ENCODE data around the gene TSPAN13.
A peak's percentile ranks its signal among the peaks of the same experiment; 100 is the strongest.
"Not testable (repeated sequence)": the region's sequence is repeated elsewhere in the genome, so short reads cannot be mapped to it uniquely, and the experiment has no call there.

The TSPAN13 gene

DNA sequence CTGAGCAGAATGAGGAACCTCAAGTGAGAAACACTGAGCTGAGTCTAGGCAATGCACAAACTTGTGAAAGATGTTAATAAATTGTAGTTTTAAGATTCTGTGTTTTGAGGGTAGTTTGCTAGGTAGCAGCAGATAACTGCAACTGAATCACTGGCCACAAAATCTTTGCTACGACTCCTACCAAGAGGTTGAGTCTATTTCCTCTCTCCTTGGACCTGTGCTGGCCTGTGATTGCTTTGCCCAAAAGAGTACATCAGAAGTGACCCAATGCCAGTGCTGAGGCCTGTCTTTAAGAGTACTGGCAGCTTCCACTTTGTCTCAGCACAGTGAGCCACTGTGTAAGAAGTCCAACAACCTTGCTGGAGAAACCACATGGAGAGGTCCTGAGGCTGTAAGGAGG lies 11.9 kb upstream of the TSPAN13 start:
- DNase-seq (ENCODE audit: low spot score) = no peak

DNA sequence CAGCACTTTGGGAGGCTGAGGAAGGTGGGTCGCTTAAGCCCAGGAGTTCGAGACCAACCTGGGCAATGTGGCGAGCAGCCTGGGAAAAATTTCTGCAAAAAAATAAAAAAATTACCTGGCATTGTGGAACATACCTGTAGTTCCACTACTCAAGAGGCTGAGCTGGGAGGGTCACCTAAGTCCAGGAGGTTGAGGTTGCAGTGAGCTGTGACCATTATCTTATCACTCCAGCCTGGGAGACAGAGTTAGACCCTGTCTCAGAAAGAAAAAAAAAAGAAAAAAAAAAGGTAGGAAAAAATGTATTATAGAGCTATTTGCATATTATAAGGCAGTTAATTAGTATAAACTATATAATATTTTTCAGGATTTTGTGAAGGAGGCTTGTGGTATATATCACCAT lies 11.0 kb upstream of the TSPAN13 start:
- no peak for DNase-seq (ENCODE audit: low spot score)

DNA sequence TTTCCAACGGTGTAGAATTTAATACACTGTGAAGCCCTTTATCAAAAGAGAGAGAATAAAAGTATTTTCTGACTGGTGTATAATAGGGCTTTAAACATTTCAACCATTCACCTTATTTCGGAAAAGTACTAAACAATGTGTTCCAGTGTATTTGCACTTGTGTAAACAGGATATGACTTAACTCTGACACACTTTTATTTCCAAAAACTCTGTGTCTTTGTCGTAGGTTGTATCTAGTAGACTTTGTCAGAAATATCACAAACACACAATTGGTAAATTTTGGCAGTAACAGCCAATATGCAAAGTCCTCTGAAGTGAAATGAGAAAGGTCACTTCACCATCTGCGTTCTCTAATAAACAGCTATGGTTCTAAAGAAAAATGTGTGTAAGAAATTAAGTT lies 10.3 kb upstream of the TSPAN13 start:
- DNase-seq (ENCODE audit: low spot score) = no peak

DNA sequence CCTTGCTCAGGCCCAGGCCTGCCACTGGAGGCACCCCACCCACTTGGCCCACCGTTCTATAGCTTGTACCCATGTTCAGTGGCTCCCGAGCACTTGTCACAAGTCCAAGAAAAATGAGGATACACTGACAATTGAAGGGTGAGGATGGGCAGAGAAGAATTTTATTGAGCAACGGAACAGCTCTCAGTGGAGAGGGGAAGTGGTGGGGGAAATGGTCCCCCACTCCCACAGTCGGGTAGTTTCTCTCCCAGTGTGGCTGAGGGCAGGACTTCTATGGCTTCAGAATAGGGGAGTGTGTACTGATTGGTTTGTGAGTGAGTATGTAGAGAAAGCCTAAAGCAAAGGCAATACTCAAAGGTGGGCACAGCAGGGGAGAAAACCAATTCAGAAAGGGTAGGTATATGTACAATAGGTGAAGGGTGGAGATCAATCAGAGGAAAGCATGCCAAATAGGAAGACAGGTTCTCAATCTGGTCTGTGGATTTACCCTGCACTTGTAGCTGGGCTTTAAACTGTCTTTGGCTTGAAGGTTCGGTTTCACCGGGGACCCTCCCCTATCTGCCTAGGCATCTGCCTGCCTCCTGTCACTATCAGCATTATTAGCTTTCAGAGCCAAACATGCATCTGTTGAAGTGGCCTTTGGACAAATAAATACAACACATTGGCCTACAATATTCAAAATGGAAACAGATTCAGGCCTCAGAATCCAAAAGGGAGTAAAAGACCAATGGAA lies 8.9 kb upstream of the TSPAN13 start:
- no peak for DNase-seq (ENCODE audit: low spot score)

DNA sequence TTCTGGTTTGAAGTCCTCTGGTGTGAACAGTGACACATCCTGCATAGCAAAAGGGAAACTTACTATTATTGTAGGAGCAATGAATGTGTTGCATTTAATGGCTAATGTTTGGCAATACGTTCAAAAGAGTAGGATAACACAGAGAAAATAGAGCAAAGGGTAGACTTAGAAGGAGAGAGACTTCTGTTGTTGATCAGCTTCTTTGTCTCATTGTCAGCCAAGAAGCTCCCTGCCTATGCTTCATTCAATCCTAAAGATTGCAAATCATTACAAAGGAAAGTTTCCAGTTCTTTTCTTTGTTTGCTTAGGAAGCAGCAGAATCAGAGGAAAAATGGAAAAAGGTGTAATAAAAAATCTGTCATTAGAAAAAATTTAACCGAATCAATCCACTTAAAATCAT lies 7.9 kb upstream of the TSPAN13 start:
- DNase-seq (ENCODE audit: low spot score) = no peak

DNA sequence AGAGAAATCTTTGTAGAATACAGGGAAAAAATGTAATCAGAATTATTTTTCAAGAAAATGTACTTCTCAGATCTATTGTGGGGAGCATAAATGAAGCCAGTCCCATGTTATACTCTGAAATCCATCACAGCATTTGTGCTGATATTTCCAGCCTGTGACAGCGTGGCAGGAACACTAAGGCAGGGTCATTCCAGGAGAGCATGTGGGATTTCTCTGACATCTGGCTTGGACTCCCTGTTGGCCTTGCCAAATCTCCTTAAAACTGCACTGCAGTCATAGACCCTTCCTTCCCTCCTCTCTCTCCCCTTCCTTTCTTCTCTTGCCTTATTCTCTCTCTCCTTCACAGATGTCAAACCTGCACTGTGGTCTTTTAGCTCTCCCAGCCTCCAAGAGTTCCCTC lies 6.5 kb upstream of the TSPAN13 start:
- no peak for DNase-seq (ENCODE audit: low spot score)

DNA sequence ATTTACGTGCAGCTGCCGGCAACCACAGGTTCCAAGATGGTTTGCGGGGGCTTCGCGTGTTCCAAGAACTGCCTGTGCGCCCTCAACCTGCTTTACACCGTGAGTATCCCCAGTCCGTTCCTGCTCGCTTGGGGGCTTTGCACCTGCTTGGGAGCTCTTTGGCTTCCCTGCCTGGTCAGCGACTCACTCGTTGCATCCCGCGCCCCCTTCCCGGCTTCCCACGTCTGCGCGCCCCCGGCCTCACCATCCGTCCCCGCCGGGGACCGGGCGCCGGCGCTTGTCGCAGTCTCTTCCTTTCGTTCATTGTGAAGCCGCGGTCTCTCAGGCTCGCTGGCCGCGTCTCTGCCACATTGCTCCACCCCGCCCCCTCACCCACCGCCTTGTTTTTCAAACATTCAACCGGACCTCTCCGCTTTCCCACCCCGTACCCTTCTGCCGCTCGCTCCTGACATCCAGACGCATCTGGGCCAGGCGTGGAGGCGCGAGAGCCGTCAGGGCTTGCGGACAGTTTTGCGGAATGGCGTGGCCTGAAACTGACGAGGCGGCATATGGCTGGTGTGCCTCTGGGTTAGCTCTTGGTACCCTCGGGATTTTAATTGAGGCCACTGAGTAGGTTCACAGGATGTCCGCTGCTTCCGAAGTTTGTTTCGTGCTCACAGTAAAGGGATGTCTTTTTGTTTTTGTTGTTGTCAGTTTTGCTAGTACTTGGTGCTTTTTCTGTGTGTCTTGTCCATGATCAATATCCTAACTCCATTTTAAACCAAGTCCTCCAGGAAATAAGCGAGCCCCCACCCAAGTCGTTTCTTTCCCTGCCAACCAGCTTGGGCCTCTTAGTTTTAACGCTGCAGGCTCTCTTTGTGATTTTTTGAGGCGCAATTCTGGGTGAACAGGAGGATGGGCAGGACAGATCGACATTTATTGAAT lies 639 bp downstream of the TSPAN13 start:
- DNase-seq (ENCODE audit: low spot score) = peak; percentile 31

DNA sequence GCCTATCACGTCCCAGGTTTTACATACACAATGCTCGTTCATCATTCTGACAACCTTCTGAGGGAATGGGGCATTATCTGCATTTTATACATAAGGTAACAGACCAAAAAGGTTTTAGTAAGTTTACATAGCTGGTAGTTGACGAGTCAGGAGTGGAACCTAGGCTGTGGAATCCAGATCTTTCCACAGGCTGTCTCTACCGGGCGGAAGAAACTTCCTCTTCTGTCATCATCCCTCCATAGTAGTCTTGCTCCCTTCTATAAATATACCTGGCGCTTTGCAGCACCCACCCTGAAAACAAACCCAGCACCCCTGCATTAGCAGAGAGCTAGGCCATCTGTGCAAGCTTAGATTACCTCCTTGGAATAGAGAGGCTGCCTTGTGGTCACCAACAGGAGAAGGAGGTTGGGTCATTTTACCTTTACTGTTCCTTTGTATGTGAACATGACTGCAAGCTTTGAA lies 1.3 kb downstream of the TSPAN13 start:
- DNase-seq (ENCODE audit: low spot score) = no peak

DNA sequence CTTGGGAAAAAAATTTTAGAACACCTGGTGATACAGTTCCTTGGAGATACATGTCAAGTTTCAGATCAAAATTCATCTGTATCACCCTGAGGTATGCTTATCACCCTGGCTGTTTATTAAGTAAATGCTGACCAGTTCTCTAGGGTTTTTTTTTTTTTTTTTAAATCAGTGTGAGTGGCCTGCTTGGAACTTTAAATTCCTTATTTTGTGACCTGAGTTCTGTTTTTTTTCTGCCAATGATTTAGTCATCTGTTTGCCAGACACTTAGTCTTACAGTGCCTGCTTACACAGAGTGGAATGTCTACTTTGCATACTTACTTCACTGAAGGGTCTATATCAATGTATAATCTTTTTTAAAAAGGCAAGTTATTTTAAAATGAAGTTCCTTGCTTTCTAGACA lies 1.8 kb downstream of the TSPAN13 start:
- DNase-seq (ENCODE audit: low spot score) = peak; percentile 17

DNA sequence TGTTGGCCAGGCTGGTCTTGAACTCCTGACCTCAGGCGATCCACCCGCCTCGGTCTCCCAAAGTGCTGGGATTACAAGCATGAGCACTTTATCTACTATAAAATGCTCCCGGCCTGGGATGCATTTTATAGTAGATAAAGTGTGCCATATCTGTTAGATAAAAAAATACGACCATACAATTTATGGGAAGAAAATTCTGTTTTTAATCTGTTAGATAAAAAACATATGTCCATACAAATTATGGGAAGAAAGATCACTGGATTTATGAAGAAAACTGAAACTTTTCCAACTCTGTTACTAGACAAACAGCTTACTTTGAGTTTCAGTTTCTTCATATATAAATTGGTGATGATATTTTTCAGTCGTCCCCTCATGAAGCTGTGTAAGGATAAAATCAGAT lies 4.5 kb downstream of the TSPAN13 start:
- no peak for DNase-seq (ENCODE audit: low spot score)

DNA sequence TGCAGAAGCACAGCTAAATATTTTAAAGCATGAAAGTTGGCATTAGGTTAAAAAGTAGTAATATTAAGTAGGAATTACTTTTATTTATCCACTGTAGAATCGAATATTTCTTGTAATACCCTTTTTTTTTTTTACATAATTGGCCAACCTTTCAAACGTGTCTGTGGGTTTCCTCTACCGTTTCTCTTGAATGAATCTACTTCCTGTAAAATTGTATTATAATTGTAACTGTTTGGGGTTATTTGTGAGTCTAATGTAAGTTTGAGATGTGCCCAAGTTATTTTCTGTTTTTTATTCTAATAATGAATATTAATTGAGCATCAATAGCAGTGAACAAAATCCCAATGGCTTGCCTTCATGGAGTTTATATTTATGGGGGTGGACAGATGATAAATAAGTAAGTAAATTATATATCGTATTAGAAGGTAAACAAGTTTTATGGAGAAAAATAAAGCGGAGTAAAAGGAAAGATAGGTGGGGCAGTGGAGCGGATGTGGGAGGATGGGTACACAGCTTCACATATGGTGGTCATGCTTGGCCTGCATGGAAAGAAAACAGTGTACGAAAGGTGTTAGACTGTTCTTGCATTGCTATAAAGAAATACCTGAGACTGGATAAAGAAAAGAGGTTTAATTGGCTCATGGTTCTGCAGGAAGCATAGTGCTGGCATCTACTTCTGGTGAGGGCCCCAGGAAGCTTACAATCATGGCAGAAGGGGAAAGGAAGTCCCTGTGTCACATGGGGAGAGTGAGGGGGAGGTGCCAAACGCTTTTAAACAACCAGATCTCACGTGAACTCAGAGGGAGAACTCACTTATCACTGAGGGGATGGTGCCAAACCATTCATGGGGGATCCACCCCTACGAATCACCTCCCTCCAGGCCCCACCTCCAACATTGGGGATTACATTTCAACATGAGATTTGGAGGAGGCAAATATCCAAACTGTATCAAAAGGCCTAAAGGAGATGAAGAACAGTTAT lies 5.4 kb downstream of the TSPAN13 start:
- DNase-seq (ENCODE audit: low spot score) = no peak

DNA sequence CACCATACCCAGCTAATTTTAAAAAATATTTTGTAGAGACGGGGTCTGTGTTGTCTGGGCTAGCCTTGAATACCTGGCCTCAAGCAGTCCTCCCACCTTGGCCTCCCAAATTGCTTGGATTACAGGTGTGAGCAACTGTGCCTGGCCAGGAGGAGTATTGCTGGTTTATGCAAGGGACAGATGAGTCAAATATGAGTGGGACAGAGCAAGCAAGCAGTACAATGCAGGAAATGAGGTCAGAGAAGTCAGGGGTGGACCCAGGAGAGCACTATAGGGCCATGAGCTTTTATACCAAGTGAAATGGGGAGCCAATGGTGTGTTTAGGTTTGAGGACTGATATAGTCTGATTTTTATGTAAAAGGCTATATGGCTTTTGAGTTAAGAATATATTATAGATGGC lies 6.3 kb downstream of the TSPAN13 start:
- DNase-seq (ENCODE audit: low spot score) = no peak

DNA sequence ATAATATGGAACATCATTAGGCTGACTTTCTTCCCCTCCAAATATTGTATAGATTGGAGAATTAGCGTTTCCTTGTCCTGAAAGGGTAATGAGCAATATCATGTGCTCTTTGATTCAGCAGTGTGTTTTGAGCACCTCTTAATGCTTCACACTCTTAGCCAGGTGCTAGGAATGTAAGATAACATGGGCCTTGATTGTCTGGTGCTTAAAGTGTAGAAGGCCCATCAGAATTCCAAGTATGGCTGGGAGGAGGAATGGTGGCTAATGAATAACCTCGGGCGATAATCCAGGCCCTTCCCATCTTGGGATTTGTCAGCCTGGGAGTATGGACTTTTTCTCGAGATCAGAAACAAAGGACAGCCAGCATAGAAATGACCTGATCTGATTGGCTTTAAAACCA lies 8.6 kb downstream of the TSPAN13 start:
- no peak for DNase-seq (ENCODE audit: low spot score)

DNA sequence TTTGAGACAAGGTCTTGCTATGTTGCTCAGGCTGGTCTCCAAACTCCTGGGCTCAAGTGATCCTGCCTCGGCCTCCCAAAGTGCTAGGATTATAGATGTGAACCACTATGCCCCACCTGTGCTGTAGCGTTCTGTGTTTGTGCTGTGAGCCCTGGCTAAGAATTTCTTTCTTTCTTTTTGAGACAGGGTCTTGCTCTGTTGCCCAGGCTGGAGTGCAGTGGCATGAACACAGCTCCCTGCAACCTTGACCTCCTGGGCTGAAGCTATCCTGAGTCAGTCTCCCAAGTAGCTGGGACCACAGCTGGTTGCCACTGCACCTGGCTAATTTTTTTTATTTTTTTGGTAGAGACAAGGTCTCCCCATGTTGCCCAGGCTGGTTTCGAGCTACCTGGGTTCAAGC lies 11.4 kb downstream of the TSPAN13 start:
- DNase-seq (ENCODE audit: low spot score) = no peak

DNA sequence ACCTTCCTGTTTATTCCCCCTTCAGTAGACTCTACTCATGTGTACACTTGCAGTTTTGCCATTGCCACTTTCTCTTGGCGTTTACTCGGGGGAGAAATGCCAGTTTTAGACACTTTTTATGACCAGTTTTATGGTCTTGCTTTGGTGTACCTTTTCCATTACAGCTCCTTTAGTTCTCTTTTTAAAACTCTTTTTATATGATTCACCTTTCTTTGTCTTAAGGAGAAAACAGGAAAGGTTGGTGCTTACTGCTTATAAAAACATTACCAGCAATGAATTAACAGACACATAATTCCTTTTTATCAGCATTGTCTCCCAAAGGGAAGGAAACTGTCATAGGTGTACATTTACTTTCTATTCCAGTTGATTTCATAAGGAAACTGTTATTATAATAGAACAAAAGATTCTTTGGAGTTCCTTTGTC lies 11.9 kb downstream of the TSPAN13 start:
- no peak for DNase-seq (ENCODE audit: low spot score)

DNA sequence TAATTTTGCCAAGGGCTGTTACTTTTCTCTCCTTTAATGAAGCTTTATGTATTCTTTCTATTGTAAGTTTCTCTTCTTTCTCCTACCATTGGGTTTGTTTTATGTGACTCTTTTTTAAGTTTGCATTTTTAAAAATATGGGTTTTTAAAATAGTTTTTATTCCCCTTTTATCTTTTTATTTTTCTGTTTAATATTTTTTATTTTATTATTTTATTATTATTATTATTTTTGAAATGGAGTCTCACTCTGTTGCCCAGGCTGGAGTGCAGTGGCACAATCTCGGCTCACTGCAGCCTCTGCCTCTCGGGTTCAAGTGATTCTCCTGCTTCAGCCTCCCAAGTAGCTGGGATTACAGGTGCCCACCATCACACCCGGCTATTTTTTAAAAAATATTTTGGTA lies 16.4 kb downstream of the TSPAN13 start:
- DNase-seq (ENCODE audit: low spot score) = not testable (repeated sequence)

DNA sequence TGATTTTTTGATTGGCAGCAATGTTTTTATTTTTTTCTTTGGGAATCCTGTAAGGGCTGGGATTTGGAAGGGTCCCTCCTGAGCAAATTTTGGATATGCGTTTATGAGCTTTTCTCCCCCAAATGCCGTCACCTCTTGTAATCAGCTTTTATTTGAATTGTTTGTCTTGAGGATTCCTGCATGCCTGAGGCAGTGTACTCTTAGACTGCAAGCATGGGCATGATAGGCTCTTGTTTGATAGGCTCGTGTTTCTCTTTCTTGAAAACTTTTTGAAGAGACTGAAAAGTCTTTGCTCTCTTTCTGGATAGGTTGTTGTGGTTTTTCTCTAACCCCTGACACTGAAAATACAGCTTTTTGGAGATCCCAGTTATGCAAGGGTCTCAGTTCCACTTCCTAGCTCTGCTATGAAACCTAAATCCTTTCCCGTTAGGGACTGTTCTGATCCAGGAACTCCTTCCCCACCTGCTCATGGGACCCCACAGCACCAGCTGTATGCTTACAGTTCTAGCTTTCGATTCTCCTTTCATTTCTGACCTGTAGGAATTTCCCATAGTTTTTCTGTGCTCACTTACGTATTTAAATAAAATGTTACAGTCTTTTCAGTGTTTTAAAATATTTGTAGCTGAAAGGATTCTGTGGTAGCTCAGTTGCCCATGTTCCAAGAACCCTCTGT lies 17.2 kb downstream of the TSPAN13 start:
- DNase-seq (ENCODE audit: low spot score) = no peak

DNA sequence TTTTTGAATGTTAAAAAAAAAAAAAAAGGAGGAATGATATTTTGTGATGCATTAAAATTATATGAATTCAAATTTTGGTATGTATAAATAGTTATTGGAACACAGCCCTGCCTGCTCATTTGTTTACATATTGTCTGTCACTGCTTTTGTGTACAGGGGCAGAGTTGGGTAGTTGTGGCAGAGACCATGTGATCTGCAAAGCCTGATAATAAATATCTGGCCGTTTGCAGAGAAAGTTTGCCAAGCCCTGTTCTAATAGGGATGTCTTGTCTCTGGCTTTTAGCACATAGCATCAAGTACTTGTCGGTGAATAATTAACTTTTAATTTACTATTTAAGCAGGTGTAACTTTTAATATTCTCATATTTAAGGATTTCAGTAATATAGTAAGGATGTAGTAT lies 19.8 kb downstream of the TSPAN13 start:
- DNase-seq (ENCODE audit: low spot score) = no peak

DNA sequence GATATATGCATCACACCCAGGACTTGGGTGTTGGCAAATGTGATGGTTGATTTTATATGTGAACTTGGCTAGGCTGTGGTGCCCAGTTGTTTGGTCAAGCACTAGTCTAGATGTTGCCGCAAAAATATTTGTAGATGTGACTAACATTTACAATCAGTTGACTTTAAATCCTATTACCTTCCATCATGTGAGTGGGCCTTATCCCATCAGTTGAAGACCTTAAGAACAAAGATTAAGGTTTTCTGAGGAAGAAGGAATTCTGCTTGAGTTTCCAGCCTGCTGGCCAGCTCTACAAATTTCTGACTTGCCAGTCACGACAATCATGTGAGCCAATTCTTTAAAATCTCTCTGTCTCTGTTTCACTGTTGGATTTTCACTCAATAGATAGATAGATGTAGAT lies 20.3 kb downstream of the TSPAN13 start:
- no peak for DNase-seq (ENCODE audit: low spot score)

DNA sequence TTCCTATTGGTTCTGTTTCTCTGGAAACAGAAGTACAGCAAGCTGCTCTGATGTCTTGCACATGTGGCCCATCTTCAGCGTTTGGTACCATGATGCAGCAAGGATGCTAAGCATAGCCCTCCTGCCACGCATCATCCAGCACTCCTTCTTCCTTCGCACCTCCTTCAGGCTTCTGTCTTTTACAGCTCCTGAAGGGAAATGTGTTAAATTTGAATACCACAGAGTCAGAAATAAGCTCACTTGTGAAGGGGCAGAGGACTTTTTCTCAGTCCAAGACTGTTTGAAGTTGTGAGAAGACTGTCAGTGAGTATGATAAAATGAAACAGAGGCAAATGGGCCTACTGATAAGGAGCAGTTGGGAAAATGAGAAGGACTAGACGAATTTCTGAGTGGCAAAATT lies 20.7 kb downstream of the TSPAN13 start:
- no peak for DNase-seq (ENCODE audit: low spot score)

DNA sequence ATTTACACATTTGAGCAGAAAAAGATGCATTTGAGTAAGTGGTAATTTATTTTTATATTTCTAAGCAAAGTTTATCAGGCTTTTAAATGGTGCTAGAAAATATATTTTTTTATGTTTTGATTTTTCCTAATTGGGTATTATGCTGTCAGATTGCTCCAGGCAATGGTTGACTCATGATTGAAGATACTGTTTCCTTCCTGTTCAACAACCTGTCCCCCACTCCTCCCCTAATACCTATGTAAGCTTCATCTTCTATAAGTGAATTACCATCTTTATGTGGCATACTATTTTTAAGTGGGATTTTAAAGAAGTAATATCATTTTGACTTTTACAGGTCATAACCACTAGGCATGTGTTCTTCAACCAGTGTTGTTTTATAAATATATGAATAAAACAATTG lies 21.4 kb downstream of the TSPAN13 start:
- DNase-seq (ENCODE audit: low spot score) = no peak

DNA sequence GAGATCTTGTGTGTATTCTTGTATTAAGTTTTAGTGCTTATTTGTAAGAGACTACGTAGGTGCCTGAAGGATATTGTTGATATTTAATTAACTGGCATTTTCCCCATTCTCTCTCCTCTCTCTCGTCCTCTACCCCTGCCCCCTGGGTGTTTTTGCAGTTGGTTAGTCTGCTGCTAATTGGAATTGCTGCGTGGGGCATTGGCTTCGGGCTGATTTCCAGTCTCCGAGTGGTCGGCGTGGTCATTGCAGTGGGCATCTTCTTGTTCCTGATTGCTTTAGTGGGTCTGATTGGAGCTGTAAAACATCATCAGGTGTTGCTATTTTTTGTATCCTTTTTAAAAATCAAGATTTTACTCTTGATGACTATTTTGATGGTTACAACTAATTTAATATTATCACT lies 22.5 kb downstream of the TSPAN13 start:
- no peak for DNase-seq (ENCODE audit: low spot score)

Data from AG08396 (cell line).